Neural progenitor cell (in vitro differentiated cells): ENCODE results near the gene TEX10. TPM values are rescaled to one million over a fixed set of nuclear protein-coding genes. Genes with fewer than 3 reads are reported as not detected.

ENCODE experiments used
- DNase-seq: peaks from one replicate; pipeline ENCODE4 v3.0.0-alpha.2; 2016; ENCODE audit warnings: low spot score
- H2AFZ ChIP-seq: fragments of 200-600 bp; sonication (generic); replicated peaks from 2 replicates; pipeline ENCODE4 v1.6.1; 2016; ENCODE audit warnings: antibody characterized with exemption
- H3F3A ChIP-seq: fragments of 200-600 bp; sonication (generic); 2 replicates; pipeline ENCODE4 v1.6.1; 2016; ENCODE audit warnings: antibody characterized with exemption, low read depth
- H3K27ac ChIP-seq: fragments of 200-600 bp; sonication (generic); 2 replicates; pipeline ENCODE4 v1.5.1; 2016; ENCODE audit warnings: mild to moderate bottlenecking
- H3K27me3 ChIP-seq: fragments of 200-600 bp; sonication (generic); 2 replicates; pipeline ENCODE4 v1.6.1; 2016; ENCODE audit warnings: mild to moderate bottlenecking, moderate library complexity
- H3K36me3 ChIP-seq: fragments of 200-600 bp; sonication (generic); 2 replicates; pipeline ENCODE4 v1.5.1; 2016
- H3K4me1 ChIP-seq: fragments of 200-600 bp; sonication (generic); 2 replicates; pipeline ENCODE4 v1.6.1; 2016; ENCODE audit warnings: mixed run types
- H3K4me2 ChIP-seq: fragments of 200-600 bp; sonication (generic); 2 replicates; pipeline ENCODE4 v1.6.1; 2016
- H3K4me3 ChIP-seq: fragments of 200-600 bp; sonication (generic); 2 replicates; pipeline ENCODE4 v1.5.1; 2016
- H3K79me2 ChIP-seq: fragments of 200-600 bp; sonication (generic); 2 replicates; pipeline ENCODE4 v1.6.1; 2016; ENCODE audit warnings: low read depth
- H3K9ac ChIP-seq: fragments of 200-600 bp; sonication (generic); 2 replicates; pipeline ENCODE4 v1.6.1; 2016
- H3K9me3 ChIP-seq: fragments of 200-600 bp; sonication (generic); 2 replicates; pipeline ENCODE4 v1.5.1; 2016; ENCODE audit warnings: low read depth
- H4K20me1 ChIP-seq: fragments of 200-600 bp; sonication (generic); 2 replicates; pipeline ENCODE4 v1.6.1; 2016; ENCODE audit warnings: low read depth
- H3K27ac Mint-ChIP-seq: 3 replicates; pipeline ENCODE4 v1.8.0; 2021; ENCODE audit warnings: mixed read lengths
- H3K27me3 Mint-ChIP-seq: 2 replicates; pipeline ENCODE4 v1.8.0; 2022; ENCODE audit warnings: low read depth, mild to moderate bottlenecking, inconsistent platforms, moderate library complexity, mixed read lengths; ENCODE audit not compliant: insufficient read depth
- H3K36me3 Mint-ChIP-seq: 3 replicates; pipeline ENCODE4 v1.8.0; 2021; ENCODE audit warnings: mixed read lengths
- H3K4me1 Mint-ChIP-seq: 3 replicates; pipeline ENCODE4 v1.8.0; 2021; ENCODE audit warnings: mixed read lengths
- H3K4me3 Mint-ChIP-seq: 3 replicates; pipeline ENCODE4 v1.8.0; 2021; ENCODE audit warnings: mild to moderate bottlenecking, moderate library complexity, mixed read lengths
- H3K9me3 Mint-ChIP-seq: 3 replicates; pipeline ENCODE4 v1.8.0; 2020; ENCODE audit warnings: mixed read lengths
- CTCF ChIP-seq: fragments of 200-600 bp; sonication (generic); IDR thresholded peaks from 2 replicates; pipeline ENCODE4 v1.5.1; 2017; ENCODE audit warnings: antibody characterized with exemption, mild to moderate bottlenecking
- EZH2 ChIP-seq: fragments of 200-600 bp; sonication (generic); IDR thresholded peaks from 2 replicates; pipeline ENCODE4 v1.6.1; 2017; ENCODE audit warnings: antibody characterized with exemption, mild to moderate bottlenecking, moderate library complexity
- EZH2phosphoT487 ChIP-seq: fragments of 200-600 bp; sonication (generic); IDR thresholded peaks from 2 replicates; pipeline ENCODE4 v1.6.1; 2017; ENCODE audit warnings: antibody characterized with exemption
- total RNA-seq: library from RNA; depleted of rRNA; stranded (reverse); fragments of >200 nt; gene quantifications from 2 replicates; pipeline ENCODE4 v1.2.3, GENCODE V29; 2015; ENCODE audit warnings: low replicate concordance

TEX10 gene
- total RNA-seq, 1 donor from 2014 or later: 71.8 TPM

- Mint-ChIP-seq H3K9me3 (peaks cover 12% of the 10 kb centered on the region), H3K27me3 (no peaks in the 10 kb centered on the region), H3K36me3 (peaks cover 67% of the 10 kb centered on the region), H3K27ac (no peak overlapping the region), H3K4me3 (no peak overlapping the region), H3K4me1 (no peaks in the 10 kb centered on the region)
- DNase-seq: no peak
- TF ChIP-seq EZH2phosphoT487: no peak
- no peak for TF ChIP-seq CTCF
- TF ChIP-seq EZH2: no peak
- H3K9me3 ChIP-seq: no peaks in the 10 kb centered on the region
- H2AFZ ChIP-seq: no peak overlapping the region
- H3K27me3 ChIP-seq: no peaks in the 10 kb centered on the region
- H3K4me1 ChIP-seq: no peaks in the 10 kb centered on the region
- H3F3A ChIP-seq: no peaks in the 10 kb centered on the region
- H4K20me1 ChIP-seq: peaks cover 4% of the 10 kb centered on the region
- no peak overlapping the region for H3K4me2 ChIP-seq
- no peak overlapping the region for H3K9ac ChIP-seq
- no peak overlapping the region for H3K4me3 ChIP-seq
- H3K36me3 ChIP-seq: peaks cover 16% of the 10 kb centered on the region
- H3K79me2 ChIP-seq: no peaks in the 10 kb centered on the region
- no peak overlapping the region for H3K27ac ChIP-seq
Measured at GRCh38 chr9:100290714-100291113, 62.0 kb downstream of the TEX10 start.

DNA sequence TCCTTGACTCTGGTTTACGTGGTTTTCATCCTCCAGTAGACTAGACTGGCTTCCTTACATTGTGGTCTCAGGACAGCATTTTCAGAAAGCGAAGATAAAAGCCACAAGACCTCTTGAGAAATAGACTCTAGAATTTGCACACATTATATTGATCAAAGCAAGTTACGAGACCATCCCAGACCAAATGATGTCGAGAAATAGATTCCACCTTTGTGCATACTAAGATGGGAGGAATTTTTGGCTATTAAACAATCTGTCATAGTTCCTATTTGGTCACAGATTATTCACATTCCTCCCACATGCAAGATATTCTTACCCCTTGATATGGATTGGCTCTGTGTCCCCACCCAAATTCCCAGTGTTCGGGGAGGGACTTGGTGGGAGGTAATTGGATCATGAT lies 65.6 kb downstream of the TEX10 start:
- Histone ChIP-seq H3K4me2 (no peak overlapping the region), H4K20me1 (no peaks in the 10 kb centered on the region), H3K27me3 (no peaks in the 10 kb centered on the region), H3K27ac (no peak overlapping the region), H2AFZ (no peak overlapping the region), H3K36me3 (peaks cover 26% of the 10 kb centered on the region), H3K4me1 (no peaks in the 10 kb centered on the region), H3K9me3 (no peaks in the 10 kb centered on the region), H3K79me2 (no peaks in the 10 kb centered on the region), H3K9ac (no peak overlapping the region), H3F3A (no peaks in the 10 kb centered on the region), H3K4me3 (no peak overlapping the region)
- H3K27me3 Mint-ChIP-seq: no peaks in the 10 kb centered on the region
- no peak overlapping the region for H3K27ac Mint-ChIP-seq
- no peak overlapping the region for H3K4me3 Mint-ChIP-seq
- peaks cover 72% of the 10 kb centered on the region for H3K36me3 Mint-ChIP-seq
- DNase-seq: no peak
- peaks cover 19% of the 10 kb centered on the region for H3K9me3 Mint-ChIP-seq
- H3K4me1 Mint-ChIP-seq: no peaks in the 10 kb centered on the region
- TF ChIP-seq CTCF (no peak), EZH2 (no peak), EZH2phosphoT487 (no peak)

DNA sequence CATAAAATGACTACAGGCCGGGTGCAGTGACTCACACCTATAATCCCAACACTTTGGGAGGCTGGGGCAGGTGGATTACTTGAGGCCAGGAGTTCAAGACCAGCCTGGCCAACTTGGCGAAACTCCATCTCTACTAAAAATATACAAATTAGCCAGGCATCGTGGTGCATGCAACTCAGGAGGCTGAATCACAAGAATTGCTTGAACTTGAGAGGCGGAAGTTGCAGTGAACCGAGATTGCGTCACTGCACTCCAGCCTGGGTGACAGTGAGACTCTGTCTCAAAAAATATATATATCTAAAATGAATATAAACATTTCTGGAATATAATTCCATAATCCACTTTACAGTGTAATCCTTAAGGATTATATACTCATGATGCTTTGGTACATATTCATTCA lies 66.5 kb downstream of the TEX10 start:
- no peaks in the 10 kb centered on the region for H3K79me2 ChIP-seq
- no peak overlapping the region for H3K27ac Mint-ChIP-seq
- no peak overlapping the region for H3K4me3 Mint-ChIP-seq
- no peaks in the 10 kb centered on the region for H3K4me1 Mint-ChIP-seq
- no peak overlapping the region for H3K4me2 ChIP-seq
- H3K36me3 ChIP-seq: peaks cover 22% of the 10 kb centered on the region
- no peak overlapping the region for H3K4me3 ChIP-seq
- no peaks in the 10 kb centered on the region for H4K20me1 ChIP-seq
- DNase-seq: no peak
- no peak overlapping the region for H3K27ac ChIP-seq
- TF ChIP-seq EZH2phosphoT487 (no peak), EZH2 (no peak), CTCF (no peak)
- H3K9ac ChIP-seq: no peak overlapping the region
- no peaks in the 10 kb centered on the region for H3K4me1 ChIP-seq
- H3K9me3 Mint-ChIP-seq: peaks cover 19% of the 10 kb centered on the region
- H3K27me3 Mint-ChIP-seq: no peaks in the 10 kb centered on the region
- H3K9me3 ChIP-seq: no peaks in the 10 kb centered on the region
- no peaks in the 10 kb centered on the region for H3K27me3 ChIP-seq
- no peaks in the 10 kb centered on the region for H3F3A ChIP-seq
- peaks cover 63% of the 10 kb centered on the region for H3K36me3 Mint-ChIP-seq
- H2AFZ ChIP-seq: no peak overlapping the region
